CD4-positive, alpha-beta T cell treated with Interferon gamma for 1 hour (primary cell): ENCODE data around the gene LAMA1.

Source experiments
- DNase-seq: peaks from one replicate; pipeline ENCODE4 v3.0.0-alpha.2; 2020

Gene LAMA1

GRCh38 chr18:6976935-6977334, 140.7 kb downstream of the LAMA1 start:
- no peak for DNase-seq

- DNase-seq, result no peak
Observed at GRCh38 chr18:6975084-6975483, 142.5 kb downstream of the LAMA1 start.

- DNase-seq, result no peak
Observed at GRCh38 chr18:6971823-6972478, 145.6 kb downstream of the LAMA1 start.

- DNase-seq, result no peak
Observed at GRCh38 chr18:6963452-6964097, 154.0 kb downstream of the LAMA1 start.

GRCh38 chr18:6962571-6963451, 154.8 kb downstream of the LAMA1 start:
- DNase-seq, result no peak

- DNase-seq, result no peak
Observed at GRCh38 chr18:6961331-6961730, 156.3 kb downstream of the LAMA1 start.

GRCh38 chr18:6960656-6961055, 156.9 kb downstream of the LAMA1 start:
- DNase-seq, result no peak

- no peak for DNase-seq
Observed at GRCh38 chr18:6960124-6960523, 157.5 kb downstream of the LAMA1 start.

GRCh38 chr18:6959110-6959509, 158.5 kb downstream of the LAMA1 start:
- DNase-seq, result no peak

- DNase-seq, result no peak
Observed at GRCh38 chr18:6956999-6957398, 160.6 kb downstream of the LAMA1 start.

GRCh38 chr18:6956495-6956894, 161.1 kb downstream of the LAMA1 start:
- no peak for DNase-seq

- DNase-seq, result no peak
Observed at GRCh38 chr18:6955304-6955703, 162.3 kb downstream of the LAMA1 start.

GRCh38 chr18:6954501-6954900, 163.1 kb downstream of the LAMA1 start:
- DNase-seq, result no peak

GRCh38 chr18:6951336-6952090, 166.1 kb downstream of the LAMA1 start:
- no peak for DNase-seq

- DNase-seq, result no peak
Observed at GRCh38 chr18:6950641-6951040, 167.0 kb downstream of the LAMA1 start.

- DNase-seq, result no peak
Observed at GRCh38 chr18:6949800-6950586, 167.6 kb downstream of the LAMA1 start.

GRCh38 chr18:6948281-6949055, 169.1 kb downstream of the LAMA1 start:
- no peak for DNase-seq

- no peak for DNase-seq
Observed at GRCh38 chr18:6947338-6948030, 170.1 kb downstream of the LAMA1 start.

- DNase-seq, result no peak
Observed at GRCh38 chr18:6943143-6943542, 174.5 kb downstream of the LAMA1 start.

- no peak for DNase-seq
Observed at GRCh38 chr18:6942742-6943141, 174.9 kb downstream of the LAMA1 start.

GRCh38 chr18:6941996-6942395, 175.6 kb downstream of the LAMA1 start:
- no peak for DNase-seq
